Panc1 (cell line): ENCODE measurements around the gene P2RY14. TPM values are rescaled to one million over a fixed set of nuclear protein-coding genes. Genes with fewer than 3 reads are reported as not detected.

Source experiments
- ATAC-seq: fragments of 200-7000 bp; cut with Tn5 transposase; 2 replicates; pipeline ENCODE4 v1.9.1; 2020; ENCODE audit warnings: mild to moderate bottlenecking, moderate library complexity
- BruUV-seq: library from RNA; stranded (reverse); fragments of 400-500 nt; replicated peaks from 2 replicates; lab custom pipeline; 2021; lab: Mats Ljungman, UMichigan
- CTCF ChIA-PET: fragments of 300-600 bp; sonication (Branson Sonifier 250); formaldehyde crosslinking; loops from one replicate; lab custom pipeline; 2022; ENCODE audit warnings: antibody characterized with exemption; lab: Charles Lee
- POLR2A ChIA-PET: fragments of 300-600 bp; sonication (Branson Sonifier 250); formaldehyde crosslinking; loops from one replicate; lab custom pipeline; 2022; ENCODE audit warnings: antibody characterized with exemption; lab: Charles Lee
- DNase-seq: peaks from one replicate; pipeline ENCODE4 v3.0.0-alpha.2; 2010; ENCODE audit warnings: low read depth, low spot score
- H3K27ac ChIP-seq: 2 replicates; pipeline ENCODE4 v1.5.1; 2011; ENCODE audit warnings: mild to moderate bottlenecking, low read length, inconsistent platforms
- H3K27me3 ChIP-seq: fragments of 200-500 bp; sonication (Bioruptor generic); 2 replicates; pipeline ENCODE4 v1.6.0; 2014; ENCODE audit warnings: low read length, inconsistent platforms; ENCODE audit not compliant: control insufficient read depth, insufficient read depth
- H3K36me3 ChIP-seq: fragments of 200-500 bp; sonication (Bioruptor generic); 2 replicates; pipeline ENCODE4 v1.5.1; 2014; ENCODE audit warnings: inconsistent platforms, mild to moderate bottlenecking, low read length, moderate library complexity; ENCODE audit not compliant: control insufficient read depth, insufficient read depth
- H3K4me1 ChIP-seq: 2 replicates; pipeline ENCODE4 v1.5.1; 2011; ENCODE audit warnings: inconsistent platforms, mild to moderate bottlenecking, low read length, moderate library complexity; ENCODE audit not compliant: control insufficient read depth, insufficient read depth
- H3K4me3 ChIP-seq, 2 experiments: 2 replicates each; pipeline ENCODE4 v1.5.1; 2011 to 2012; ENCODE audit warnings: low read depth in 2 of 2, low read length in 2 of 2, mild to moderate bottlenecking in 2 of 2, inconsistent platforms in 1 of 2, moderate library complexity in 1 of 2
- H3K9me3 ChIP-seq: fragments of 200-500 bp; sonication (Bioruptor generic); 2 replicates; pipeline ENCODE4 v1.5.1; 2014; ENCODE audit warnings: low read depth, mild to moderate bottlenecking, inconsistent platforms, low read length, moderate library complexity; ENCODE audit not compliant: control insufficient read depth, insufficient read depth
- POLR2AphosphoS5 ChIP-seq: IDR thresholded peaks from 2 replicates; pipeline ENCODE4 v1.6.1; 2012; ENCODE audit warnings: mild to moderate bottlenecking, low read depth, low read length, moderate library complexity
- SIN3A ChIP-seq: IDR thresholded peaks from 2 replicates; pipeline ENCODE4 v1.6.1; 2012; ENCODE audit warnings: low read depth, mild to moderate bottlenecking, low read length, moderate library complexity, borderline replicate concordance; ENCODE audit not compliant: insufficient read depth
- TCF7L2 ChIP-seq: IDR thresholded peaks from 2 replicates; pipeline ENCODE4 v1.6.1; 2011; ENCODE audit warnings: mild to moderate bottlenecking, low read depth, low read length, inconsistent platforms
- in situ Hi-C: cut with HindIII; loops from 2 replicates; pipeline ENCODE4 v1.10.0; 2016; ENCODE audit warnings: low sequenced_read_pairs, low pct_unique_long_range_greater_than_20kb
- intact Hi-C: fragments of 100-400 bp; cut with micrococcal nuclease; formaldehyde crosslinking; loops from one replicate; pipeline ENCODE4 v1.10.0; 2022; ENCODE audit not compliant: unreplicated experiment
- total RNA-seq: library from RNA; stranded (reverse); gene quantifications from one replicate; pipeline ENCODE4 v1.2.1, GENCODE V29; 2021; ENCODE audit not compliant: unreplicated experiment
- TF ChIP-seq, protein P1 (sequence below), 2 experiments: IDR thresholded peaks; 2 replicates each; pipeline ENCODE4 v1.6.1; 2011 to 2012; ENCODE audit warnings: low read depth in 2 of 2, control low read depth in 1 of 2, low read length in 1 of 2, mild to moderate bottlenecking in 1 of 2, moderate library complexity in 1 of 2; ENCODE audit not compliant: insufficient read depth in 1 of 2
- TF ChIP-seq, protein P2 (sequence below): fragments of 450-650 bp; IDR thresholded peaks from 2 replicates; pipeline ENCODE4 v1.5.1; 2017; ENCODE audit warnings: mild to moderate bottlenecking

P2RY14 gene
- total RNA-seq, 1 experiment from 2014 or later, result not detected

DNA sequence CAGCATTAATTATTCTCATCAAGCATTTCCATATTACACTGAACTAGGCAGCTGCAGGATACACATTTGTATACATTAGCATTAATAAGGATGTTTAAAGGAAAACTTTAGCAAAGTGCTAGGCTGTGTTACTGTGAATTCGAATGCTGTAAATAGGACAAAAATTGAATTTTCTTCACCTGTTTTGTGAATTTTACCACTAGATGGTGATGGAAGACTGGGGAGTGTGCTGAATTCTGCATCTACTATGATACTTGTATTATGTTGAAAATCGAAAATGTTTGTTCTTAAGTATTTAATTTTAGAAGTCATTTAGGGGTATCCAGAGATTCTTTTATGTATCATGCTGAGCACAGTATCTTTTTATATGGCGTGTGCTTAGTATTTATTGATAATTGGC lies 12.3 kb upstream of the P2RY14 start:
- H3K4me3 ChIP-seq, result no peak overlapping the region
- no peaks in the 10 kb centered on the region for H3K4me1 ChIP-seq
- POLR2A ChIA-PET, result no interaction called here
- ATAC-seq (no peak), DNase-seq (no peak)
- BruUV-seq, result no TSS peak
- no peak overlapping the region for H3K27ac ChIP-seq
- H3K9me3 ChIP-seq, result no peaks in the 10 kb centered on the region
- H3K27me3 ChIP-seq, result no peaks in the 10 kb centered on the region
- intact Hi-C loops, result loop anchor here (5.0 kb wide), 2 partner anchors 37 to 547 kb away; partner anchors contain the start of gene P2RY13
- TF ChIP-seq POLR2AphosphoS5, result no peak
- TF ChIP-seq TCF7L2, result no peak
- TF ChIP-seq, protein P1, sequence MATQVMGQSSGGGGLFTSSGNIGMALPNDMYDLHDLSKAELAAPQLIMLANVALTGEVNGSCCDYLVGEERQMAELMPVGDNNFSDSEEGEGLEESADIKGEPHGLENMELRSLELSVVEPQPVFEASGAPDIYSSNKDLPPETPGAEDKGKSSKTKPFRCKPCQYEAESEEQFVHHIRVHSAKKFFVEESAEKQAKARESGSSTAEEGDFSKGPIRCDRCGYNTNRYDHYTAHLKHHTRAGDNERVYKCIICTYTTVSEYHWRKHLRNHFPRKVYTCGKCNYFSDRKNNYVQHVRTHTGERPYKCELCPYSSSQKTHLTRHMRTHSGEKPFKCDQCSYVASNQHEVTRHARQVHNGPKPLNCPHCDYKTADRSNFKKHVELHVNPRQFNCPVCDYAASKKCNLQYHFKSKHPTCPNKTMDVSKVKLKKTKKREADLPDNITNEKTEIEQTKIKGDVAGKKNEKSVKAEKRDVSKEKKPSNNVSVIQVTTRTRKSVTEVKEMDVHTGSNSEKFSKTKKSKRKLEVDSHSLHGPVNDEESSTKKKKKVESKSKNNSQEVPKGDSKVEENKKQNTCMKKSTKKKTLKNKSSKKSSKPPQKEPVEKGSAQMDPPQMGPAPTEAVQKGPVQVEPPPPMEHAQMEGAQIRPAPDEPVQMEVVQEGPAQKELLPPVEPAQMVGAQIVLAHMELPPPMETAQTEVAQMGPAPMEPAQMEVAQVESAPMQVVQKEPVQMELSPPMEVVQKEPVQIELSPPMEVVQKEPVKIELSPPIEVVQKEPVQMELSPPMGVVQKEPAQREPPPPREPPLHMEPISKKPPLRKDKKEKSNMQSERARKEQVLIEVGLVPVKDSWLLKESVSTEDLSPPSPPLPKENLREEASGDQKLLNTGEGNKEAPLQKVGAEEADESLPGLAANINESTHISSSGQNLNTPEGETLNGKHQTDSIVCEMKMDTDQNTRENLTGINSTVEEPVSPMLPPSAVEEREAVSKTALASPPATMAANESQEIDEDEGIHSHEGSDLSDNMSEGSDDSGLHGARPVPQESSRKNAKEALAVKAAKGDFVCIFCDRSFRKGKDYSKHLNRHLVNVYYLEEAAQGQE (IDR thresholded peaks at IDR 0.05; ENCODE audit: insufficient read depth in 1 of 2, low read depth in 2 of 2, low read length in 1 of 2), result no peak
- no peak for TF ChIP-seq SIN3A
- TF ChIP-seq, protein P2, sequence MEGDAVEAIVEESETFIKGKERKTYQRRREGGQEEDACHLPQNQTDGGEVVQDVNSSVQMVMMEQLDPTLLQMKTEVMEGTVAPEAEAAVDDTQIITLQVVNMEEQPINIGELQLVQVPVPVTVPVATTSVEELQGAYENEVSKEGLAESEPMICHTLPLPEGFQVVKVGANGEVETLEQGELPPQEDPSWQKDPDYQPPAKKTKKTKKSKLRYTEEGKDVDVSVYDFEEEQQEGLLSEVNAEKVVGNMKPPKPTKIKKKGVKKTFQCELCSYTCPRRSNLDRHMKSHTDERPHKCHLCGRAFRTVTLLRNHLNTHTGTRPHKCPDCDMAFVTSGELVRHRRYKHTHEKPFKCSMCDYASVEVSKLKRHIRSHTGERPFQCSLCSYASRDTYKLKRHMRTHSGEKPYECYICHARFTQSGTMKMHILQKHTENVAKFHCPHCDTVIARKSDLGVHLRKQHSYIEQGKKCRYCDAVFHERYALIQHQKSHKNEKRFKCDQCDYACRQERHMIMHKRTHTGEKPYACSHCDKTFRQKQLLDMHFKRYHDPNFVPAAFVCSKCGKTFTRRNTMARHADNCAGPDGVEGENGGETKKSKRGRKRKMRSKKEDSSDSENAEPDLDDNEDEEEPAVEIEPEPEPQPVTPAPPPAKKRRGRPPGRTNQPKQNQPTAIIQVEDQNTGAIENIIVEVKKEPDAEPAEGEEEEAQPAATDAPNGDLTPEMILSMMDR, result peak; percentile 58; the same call in 1 of the 2 replicates
- H3K36me3 ChIP-seq, result no peaks in the 10 kb centered on the region
- in situ Hi-C loops, result no loop called here
- CTCF ChIA-PET, result no interaction called here

DNA sequence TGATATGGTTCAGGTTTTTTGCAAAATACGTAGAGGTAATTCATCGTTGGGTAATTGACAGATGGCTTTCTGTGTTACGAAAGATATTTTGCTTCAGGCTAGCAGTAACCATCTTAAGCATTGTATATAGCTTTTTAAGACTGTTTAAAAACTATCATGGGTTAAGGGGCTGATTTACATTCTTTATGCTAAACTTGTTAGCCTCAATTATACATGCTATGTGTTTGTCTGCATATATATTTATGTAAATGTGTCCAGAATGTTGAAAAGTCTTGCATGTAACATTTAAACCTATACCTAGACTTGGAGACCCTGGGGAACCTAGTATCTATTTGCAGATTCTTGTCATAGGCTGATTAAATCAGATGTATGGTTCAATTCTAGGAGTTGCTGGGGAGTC lies 11.1 kb upstream of the P2RY14 start:
- Histone ChIP-seq H3K27me3 (no peaks in the 10 kb centered on the region), H3K9me3 (no peaks in the 10 kb centered on the region), H3K4me3 (no peak overlapping the region), H3K4me1 (no peaks in the 10 kb centered on the region), H3K36me3 (no peaks in the 10 kb centered on the region), H3K27ac (no peak overlapping the region)
- ChIA-PET CTCF (no interaction called here), POLR2A (no interaction called here)
- intact Hi-C loops (no loop called here), in situ Hi-C loops (no loop called here)
- no peak for DNase-seq
- BruUV-seq, result no TSS peak
- no peak for ATAC-seq
- TF ChIP-seq TCF7L2, result no peak
- no peak for TF ChIP-seq SIN3A
- no peak for TF ChIP-seq POLR2AphosphoS5
- TF ChIP-seq, protein P1 (IDR thresholded peaks at IDR 0.05; ENCODE audit: insufficient read depth in 1 of 2, low read depth in 2 of 2, low read length in 1 of 2), result no peak
- TF ChIP-seq, protein P2, result no peak
